ENCODE data around the gene TIE1.

TIE1 gene

GRCh38 chr1:43358746-43359693 is 58.2 kb downstream of the TIE1 start, which contains the start of gene CDC20:
TSS of gene CDC20 (plus strand) at chr1:43358981. CDS start at chr1:43359216, 235 bp downstream.
- Histone ChIP-seq H3K9me3 (ENCODE audit: low read depth, low read length) (no peaks in the 10 kb centered on the region), H3K27ac (peak within 1 kb of the TSS; percentile 92), H3K4me3 (peak within 1 kb of the TSS; percentile 98), H3K36me3 (ENCODE audit: insufficient read depth, low read length) (peaks cover 47% of the 10 kb centered on the region), H3K9ac (ENCODE audit: insufficient read length) (peak within 1 kb of the TSS; percentile 99)
- TF ChIP-seq EZH2 (IDR thresholded peaks at IDR 0.05) (no peak), POLR2AphosphoS5 (IDR thresholded peaks at IDR 0.05; ENCODE audit: borderline replicate concordance, low read depth, low read length) (peak; percentile 93), FOXP2 (optimal IDR thresholded peaks at IDR 0.05; ENCODE audit: control extremely low read depth, extremely low read length, insufficient read depth) (no peak)
- peak; percentile 83 for DNase-seq (ENCODE audit: low read depth, low spot score)

- peaks cover 54% of the 10 kb centered on the region for H3K36me3 ChIP-seq (ENCODE audit: insufficient read depth, low read length)
- no peak overlapping the region for H3K27ac ChIP-seq
- DNase-seq (ENCODE audit: low read depth, low spot score): no peak
- no peaks in the 10 kb centered on the region for H3K9me3 ChIP-seq (ENCODE audit: low read depth, low read length)
- H3K4me3 ChIP-seq: peak overlapping the region; percentile 98
- H3K9ac ChIP-seq (ENCODE audit: insufficient read length): peak overlapping the region; percentile 84
- TF ChIP-seq POLR2AphosphoS5 (IDR thresholded peaks at IDR 0.05; ENCODE audit: borderline replicate concordance, low read depth, low read length) (no peak), FOXP2 (optimal IDR thresholded peaks at IDR 0.05; ENCODE audit: control extremely low read depth, extremely low read length, insufficient read depth) (no peak), EZH2 (IDR thresholded peaks at IDR 0.05) (no peak)
These were observed 58.9 kb downstream of the TIE1 start for GRCh38 chr1:43359696-43360095.

GRCh38 chr1:43360616-43361015 is 59.8 kb downstream of the TIE1 start:
- TF ChIP-seq FOXP2 (optimal IDR thresholded peaks at IDR 0.05; ENCODE audit: control extremely low read depth, extremely low read length, insufficient read depth) (no peak), POLR2AphosphoS5 (IDR thresholded peaks at IDR 0.05; ENCODE audit: borderline replicate concordance, low read depth, low read length) (no peak), EZH2 (IDR thresholded peaks at IDR 0.05) (no peak)
- Histone ChIP-seq H3K36me3 (ENCODE audit: insufficient read depth, low read length) (peaks cover 57% of the 10 kb centered on the region), H3K9me3 (ENCODE audit: low read depth, low read length) (no peaks in the 10 kb centered on the region), H3K27ac (no peak overlapping the region), H3K9ac (ENCODE audit: insufficient read length) (peak overlapping the region; percentile 84), H3K4me3 (peak overlapping the region; percentile 98)
- DNase-seq (ENCODE audit: low read depth, low spot score): no peak

- Histone ChIP-seq H3K36me3 (ENCODE audit: insufficient read depth, low read length) (peaks cover 57% of the 10 kb centered on the region), H3K27ac (peak overlapping the region; percentile 36; the same call in 1 of the 2 replicates)
These were observed 62.6 kb downstream of the TIE1 start for GRCh38 chr1:43363283-43363934.

GRCh38 chr1:43363935-43364525 is 63.2 kb downstream of the TIE1 start:
- H3K36me3 ChIP-seq (ENCODE audit: insufficient read depth, low read length): peaks cover 57% of the 10 kb centered on the region
- H3K4me3 ChIP-seq: no peak overlapping the region
- no peak overlapping the region for H3K27ac ChIP-seq
- no peak overlapping the region for H3K9ac ChIP-seq (ENCODE audit: insufficient read length)
- TF ChIP-seq EZH2 (IDR thresholded peaks at IDR 0.05) (no peak), FOXP2 (optimal IDR thresholded peaks at IDR 0.05; ENCODE audit: control extremely low read depth, extremely low read length, insufficient read depth) (no peak), POLR2AphosphoS5 (IDR thresholded peaks at IDR 0.05; ENCODE audit: borderline replicate concordance, low read depth, low read length) (no peak)
- no peak for DNase-seq (ENCODE audit: low read depth, low spot score)
- no peaks in the 10 kb centered on the region for H3K9me3 ChIP-seq (ENCODE audit: low read depth, low read length)

More at GRCh38 chr1:43363283-43363934, 62.6 kb downstream of the TIE1 start:
- no peak for TF ChIP-seq FOXP2 (optimal IDR thresholded peaks at IDR 0.05; ENCODE audit: control extremely low read depth, extremely low read length, insufficient read depth)
- peak; percentile 56; the same call in 1 of the 2 replicates for TF ChIP-seq POLR2AphosphoS5 (IDR thresholded peaks at IDR 0.05; ENCODE audit: borderline replicate concordance, low read depth, low read length)
- no peak for DNase-seq (ENCODE audit: low read depth, low spot score)
- Histone ChIP-seq H3K9me3 (ENCODE audit: low read depth, low read length) (no peaks in the 10 kb centered on the region), H3K9ac (ENCODE audit: insufficient read length) (no peak overlapping the region), H3K4me3 (no peak overlapping the region)

- TF ChIP-seq FOXP2 (optimal IDR thresholded peaks at IDR 0.05; ENCODE audit: control extremely low read depth, extremely low read length, insufficient read depth) (no peak), POLR2AphosphoS5 (IDR thresholded peaks at IDR 0.05; ENCODE audit: borderline replicate concordance, low read depth, low read length) (no peak), EZH2 (IDR thresholded peaks at IDR 0.05) (no peak)
- no peaks in the 10 kb centered on the region for H3K9me3 ChIP-seq (ENCODE audit: low read depth, low read length)
- H3K4me3 ChIP-seq: no peak overlapping the region
- 0 out of 2 replicates have a peak overlapping the region, but pooled peaks have one; percentile 35 for H3K27ac ChIP-seq
- H3K9ac ChIP-seq (ENCODE audit: insufficient read length): no peak overlapping the region
- DNase-seq (ENCODE audit: low read depth, low spot score): no peak
- H3K36me3 ChIP-seq (ENCODE audit: insufficient read depth, low read length): peaks cover 43% of the 10 kb centered on the region
These were observed 64.9 kb downstream of the TIE1 start for GRCh38 chr1:43365678-43366077.

GRCh38 chr1:43366179-43366578 is 65.4 kb downstream of the TIE1 start:
- H3K36me3 ChIP-seq (ENCODE audit: insufficient read depth, low read length): peaks cover 38% of the 10 kb centered on the region
- no peak overlapping the region for H3K9ac ChIP-seq (ENCODE audit: insufficient read length)
- H3K4me3 ChIP-seq: no peak overlapping the region
- TF ChIP-seq POLR2AphosphoS5 (IDR thresholded peaks at IDR 0.05; ENCODE audit: borderline replicate concordance, low read depth, low read length): no peak
- TF ChIP-seq EZH2 (IDR thresholded peaks at IDR 0.05): no peak
- no peak for TF ChIP-seq FOXP2 (optimal IDR thresholded peaks at IDR 0.05; ENCODE audit: control extremely low read depth, extremely low read length, insufficient read depth)
- H3K27ac ChIP-seq: 0 out of 2 replicates have a peak overlapping the region, but pooled peaks have one; percentile 35
- no peaks in the 10 kb centered on the region for H3K9me3 ChIP-seq (ENCODE audit: low read depth, low read length)
- DNase-seq (ENCODE audit: low read depth, low spot score): no peak
